Muscle of arm (tissue), 12 donors: ENCODE results near the gene MRPS34. TPM values are rescaled to one million over a fixed set of nuclear protein-coding genes. Genes with fewer than 3 reads are reported as not detected.

ENCODE experiments used
- DNase-seq: peaks from one replicate; pipeline ENCODE4 v3.0.0-alpha.2; 2013
- polyA plus RNA-seq, 12 donors: library from polyadenylated mRNA; unstranded; fragments of 120-200 nt; gene quantifications; one replicate each; pipeline ENCODE4 v1.2.1, GENCODE V29; 2013; ENCODE audit not compliant: insufficient read length in 12 of 12

The MRPS34 gene
- polyA plus RNA-seq, 12 donors = 31.3 to 85.2 (median 41.3) TPM; not detected in 1

GRCh38 chr16:1731603-1732002 is 41.3 kb downstream of the MRPS34 start:
- DNase-seq = no peak

GRCh38 chr16:1731073-1731472 is 41.9 kb downstream of the MRPS34 start:
- no peak for DNase-seq

- DNase-seq = no peak
Observed at GRCh38 chr16:1729445-1729844, 43.5 kb downstream of the MRPS34 start.

- DNase-seq = no peak
Observed at GRCh38 chr16:1729026-1729425, 43.9 kb downstream of the MRPS34 start.

GRCh38 chr16:1727651-1728624 is 45.0 kb downstream of the MRPS34 start:
- DNase-seq = no peak

GRCh38 chr16:1726661-1727502 is 46.1 kb downstream of the MRPS34 start:
- no peak for DNase-seq

GRCh38 chr16:1724491-1724890 is 48.4 kb downstream of the MRPS34 start:
- DNase-seq = no peak

- peak; percentile 24 for DNase-seq
Observed at GRCh38 chr16:1723450-1724147, 49.3 kb downstream of the MRPS34 start.

Other genes starting within 250 kb of the MRPS34 start
- gene TMEM204, start 239.5 kb downstream of the MRPS34 start, polyA plus RNA-seq = 10 to 100 TPM in 10 of 12 donors, 1 to 10 TPM in 1, not detected in 1; 8.7 to 15.9 (median 12.8) TPM
- 10 to 100 TPM in 6 of 12 donors, 1 to 10 TPM in 5, not detected in 1; 7.3 to 23.5 (median 10.8) TPM for gene IFT140, start 161.1 kb downstream of the MRPS34 start, polyA plus RNA-seq
- 10 to 100 TPM in 11 of 12 donors, not detected in 1; 12.0 to 37.0 (median 14.9) TPM for gene CRAMP1, start 160.8 kb downstream of the MRPS34 start, polyA plus RNA-seq
- gene JPT2, start 94.9 kb downstream of the MRPS34 start, polyA plus RNA-seq = 10 to 100 TPM in 11 of 12 donors, not detected in 1; 39.0 to 67.5 (median 48.1) TPM
- gene MAPK8IP3, start 66.9 kb downstream of the MRPS34 start, polyA plus RNA-seq = 100 to 1,000 TPM in 1 of 12 donors, 10 to 100 TPM in 10, not detected in 1; 27.6 to 108 (median 42.7) TPM
- gene NME3, start 1.6 kb downstream of the MRPS34 start, polyA plus RNA-seq = 10 to 100 TPM in 11 of 12 donors, not detected in 1; 12.3 to 40.2 (median 14.8) TPM
- 10 to 100 TPM in 1 of 12 donors, 1 to 10 TPM in 10, not detected in 1; 4.4 to 13.3 (median 6.4) TPM for gene EME2, start 324 bp downstream of the MRPS34 start, polyA plus RNA-seq
- gene SPSB3, start 9.4 kb upstream of the MRPS34 start, polyA plus RNA-seq = 10 to 100 TPM in 11 of 12 donors, not detected in 1; 16.2 to 30.8 (median 22.0) TPM
- gene NUBP2, start 9.8 kb upstream of the MRPS34 start, polyA plus RNA-seq = 10 to 100 TPM in 11 of 12 donors, not detected in 1; 30.4 to 52.7 (median 33.3) TPM
- gene IGFALS, start 20.6 kb upstream of the MRPS34 start, polyA plus RNA-seq = under 1 TPM in 10 of 12 donors, not detected in 2; 0.10 to 0.87 (median 0.21) TPM
- 10 to 100 TPM in 11 of 12 donors, not detected in 1; 27.4 to 49.0 (median 31.7) TPM for gene HAGH, start 53.7 kb upstream of the MRPS34 start, polyA plus RNA-seq
- 10 to 100 TPM in 11 of 12 donors, not detected in 1; 13.6 to 24.4 (median 18.0) TPM for gene FAHD1, start 54.1 kb upstream of the MRPS34 start, polyA plus RNA-seq
- gene MEIOB, start 99.0 kb upstream of the MRPS34 start, polyA plus RNA-seq = 1 to 10 TPM in 2 of 12 donors, under 1 TPM in 8, not detected in 2; 0.08 to 3.0 (median 0.69) TPM
- gene HS3ST6, start 145.3 kb upstream of the MRPS34 start, polyA plus RNA-seq = 10 to 100 TPM in 1 of 12 donors, 1 to 10 TPM in 1, under 1 TPM in 2, not detected in 8; 0.15 to 14.3 (median 2.1) TPM
- 10 to 100 TPM in 11 of 12 donors, not detected in 1; 14.2 to 50.0 (median 27.8) TPM for gene MSRB1, start 170.1 kb upstream of the MRPS34 start, polyA plus RNA-seq
- 10 to 100 TPM in 11 of 12 donors, not detected in 1; 12.8 to 93.9 (median 35.0) TPM for gene RPL3L, start 181.6 kb upstream of the MRPS34 start, polyA plus RNA-seq
- gene NDUFB10, start 186.4 kb upstream of the MRPS34 start, polyA plus RNA-seq = 100 to 1,000 TPM in 9 of 12 donors, 10 to 100 TPM in 2, not detected in 1; 95.8 to 145 (median 117) TPM
- gene RPS2, start 191.7 kb upstream of the MRPS34 start, polyA plus RNA-seq = 1,000 to 10,000 TPM; 2,162 to 3,862 (median 3,028) TPM
- gene RNF151, start 193.7 kb upstream of the MRPS34 start, polyA plus RNA-seq = not detected
- gene TBL3, start 198.9 kb upstream of the MRPS34 start, polyA plus RNA-seq = 10 to 100 TPM in 11 of 12 donors, not detected in 1; 16.7 to 31.5 (median 21.7) TPM
- 1 to 10 TPM in 3 of 12 donors, under 1 TPM in 6, not detected in 3; 0.38 to 1.4 (median 0.74) TPM for gene NOXO1, start 208.3 kb upstream of the MRPS34 start, polyA plus RNA-seq
- gene GFER, start 211.1 kb upstream of the MRPS34 start, polyA plus RNA-seq = 10 to 100 TPM in 11 of 12 donors, not detected in 1; 10.9 to 40.2 (median 15.1) TPM
- gene SYNGR3, start 216.8 kb upstream of the MRPS34 start, polyA plus RNA-seq = 1 to 10 TPM in 4 of 12 donors, under 1 TPM in 6, not detected in 2; 0.25 to 1.5 (median 0.86) TPM
- 10 to 100 TPM in 11 of 12 donors, not detected in 1; 13.6 to 32.2 (median 18.6) TPM for gene ZNF598, start 236.7 kb upstream of the MRPS34 start, polyA plus RNA-seq
- gene NPW, start 246.7 kb upstream of the MRPS34 start, polyA plus RNA-seq = 1 to 10 TPM in 8 of 12 donors, under 1 TPM in 2, not detected in 2; 0.56 to 3.1 (median 1.5) TPM